NK-92 (cell line): ENCODE data around the gene RASGRP2.

Experiments
- DNase-seq: peaks from one replicate; lab custom pipeline; 2025; ENCODE audit not compliant: unreplicated experiment; lab: John Stamatoyannopoulos, UW

The RASGRP2 gene

GRCh38 chr11:64757549-64758329 lies 13.8 kb upstream of the RASGRP2 start:
- DNase-seq: no peak

GRCh38 chr11:64755681-64756361 lies 11.9 kb upstream of the RASGRP2 start:
- DNase-seq: no peak

- no peak for DNase-seq
Observed at GRCh38 chr11:64754919-64755662, 11.1 kb upstream of the RASGRP2 start.

GRCh38 chr11:64754124-64754918 lies 10.4 kb upstream of the RASGRP2 start:
- no peak for DNase-seq

DNA sequence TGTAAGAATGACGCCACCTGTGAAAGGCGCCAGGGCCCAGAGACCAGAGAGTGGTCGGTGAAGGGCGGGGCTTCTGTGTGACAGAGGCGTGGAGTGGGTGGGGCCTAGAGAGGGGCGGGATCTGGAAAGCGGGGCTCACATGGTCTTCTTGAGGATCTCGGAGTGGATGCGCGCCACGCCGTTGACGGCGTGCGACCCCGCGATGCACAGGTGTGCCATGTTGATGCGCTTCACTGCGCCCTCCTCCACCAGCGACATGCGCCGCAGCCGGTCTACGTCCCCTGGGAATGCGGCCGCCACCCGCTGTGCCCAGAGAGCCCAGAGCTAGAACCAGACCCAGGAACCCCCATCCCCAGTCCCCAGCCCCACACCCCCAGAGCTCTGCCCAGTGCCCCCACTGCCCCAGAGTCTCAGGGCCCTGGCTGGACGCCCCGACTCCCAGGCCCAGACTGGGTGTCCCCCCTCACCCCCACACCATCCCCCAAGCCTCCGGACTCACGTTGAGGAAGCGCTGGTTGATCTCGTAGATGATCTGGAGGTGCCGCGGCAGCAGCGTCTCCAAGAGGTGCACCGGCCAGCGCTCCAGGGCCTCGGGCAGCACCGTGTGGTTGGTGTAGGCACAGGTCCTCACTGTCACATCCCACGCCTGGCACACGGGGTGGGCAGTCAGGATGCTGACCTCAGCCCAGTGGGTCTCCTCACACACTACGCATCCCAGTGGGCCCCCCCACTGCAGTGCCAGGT lies 9.6 kb upstream of the RASGRP2 start:
- DNase-seq: no peak

DNA sequence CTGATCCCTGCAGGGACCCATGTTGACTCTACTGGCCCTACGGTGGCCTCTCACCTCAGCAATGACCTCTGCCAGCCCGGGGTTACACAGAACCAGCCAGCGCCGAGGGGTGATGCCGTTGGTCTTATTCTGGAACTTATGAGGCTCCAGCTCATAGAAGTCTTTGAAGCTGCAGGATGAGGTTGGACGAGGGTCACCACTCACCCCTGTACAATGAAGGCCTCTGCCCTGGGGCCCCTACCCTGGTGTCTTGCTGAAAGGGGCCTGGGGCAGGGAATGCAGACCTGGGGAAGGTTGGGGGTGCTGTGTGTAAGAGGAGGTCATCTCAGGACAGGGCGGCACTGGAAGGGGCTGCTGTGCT lies 9.1 kb upstream of the RASGRP2 start:
- DNase-seq: no peak

DNA sequence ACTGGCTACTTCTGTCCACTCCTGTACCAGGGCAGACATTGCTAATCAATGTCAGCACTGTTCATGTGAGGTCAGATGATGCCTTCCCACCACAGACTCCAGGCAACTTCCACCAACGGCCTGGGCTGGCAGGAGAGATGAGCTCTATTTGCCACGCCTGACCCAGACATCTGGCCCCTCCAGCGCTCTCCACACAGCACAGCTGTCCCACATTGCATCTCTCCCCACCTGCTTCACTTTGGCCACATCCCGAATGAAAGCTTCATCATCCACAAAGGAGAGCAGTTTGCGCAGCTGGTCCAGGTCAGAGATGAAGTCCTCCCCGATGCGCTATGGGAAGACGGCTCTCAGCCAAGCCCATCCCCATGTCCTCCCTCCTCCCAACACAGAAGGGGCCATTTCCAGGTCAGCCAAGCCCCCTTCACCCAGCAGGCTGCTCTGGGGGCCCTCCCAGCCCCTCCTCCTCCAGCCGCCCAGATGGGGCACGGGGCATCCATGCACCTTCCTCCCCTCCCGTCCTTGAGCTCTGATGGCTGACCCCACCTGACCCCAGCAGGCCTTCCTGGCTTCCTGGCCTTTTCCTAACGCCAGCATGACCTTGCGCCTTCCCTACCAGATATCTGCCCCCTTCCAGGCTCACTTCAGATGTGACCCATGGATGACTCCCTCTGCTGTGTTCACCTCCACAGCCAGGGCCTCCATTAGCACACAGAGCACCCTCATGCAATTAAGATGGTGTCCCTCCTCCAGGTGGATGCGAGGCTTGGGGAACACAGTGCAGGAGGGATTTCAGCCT lies 8.4 kb upstream of the RASGRP2 start:
- no peak for DNase-seq

DNA sequence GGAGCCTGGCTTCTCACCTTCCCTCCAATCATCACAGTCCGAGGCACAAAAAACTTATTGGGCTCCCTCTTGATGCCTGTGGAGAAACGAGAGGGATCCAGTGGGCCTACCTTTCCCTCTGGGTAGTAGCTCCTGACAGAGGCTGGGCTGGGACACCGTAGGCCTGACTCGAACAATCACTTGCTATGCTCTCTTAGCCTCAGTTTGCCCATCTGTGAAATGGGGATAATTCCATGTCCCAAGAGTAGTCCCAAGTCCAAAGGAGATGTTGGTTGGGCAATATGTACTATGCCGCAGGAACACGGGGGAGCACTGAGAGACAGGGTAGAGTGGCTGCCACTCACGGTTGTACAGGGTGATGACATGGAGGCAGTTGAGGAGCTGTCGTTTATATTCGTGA lies 7.6 kb upstream of the RASGRP2 start:
- DNase-seq: no peak

GRCh38 chr11:64751136-64751535 lies 7.2 kb upstream of the RASGRP2 start:
- DNase-seq: no peak

- no peak for DNase-seq
Observed at GRCh38 chr11:64750361-64751054, 6.6 kb upstream of the RASGRP2 start.

DNA sequence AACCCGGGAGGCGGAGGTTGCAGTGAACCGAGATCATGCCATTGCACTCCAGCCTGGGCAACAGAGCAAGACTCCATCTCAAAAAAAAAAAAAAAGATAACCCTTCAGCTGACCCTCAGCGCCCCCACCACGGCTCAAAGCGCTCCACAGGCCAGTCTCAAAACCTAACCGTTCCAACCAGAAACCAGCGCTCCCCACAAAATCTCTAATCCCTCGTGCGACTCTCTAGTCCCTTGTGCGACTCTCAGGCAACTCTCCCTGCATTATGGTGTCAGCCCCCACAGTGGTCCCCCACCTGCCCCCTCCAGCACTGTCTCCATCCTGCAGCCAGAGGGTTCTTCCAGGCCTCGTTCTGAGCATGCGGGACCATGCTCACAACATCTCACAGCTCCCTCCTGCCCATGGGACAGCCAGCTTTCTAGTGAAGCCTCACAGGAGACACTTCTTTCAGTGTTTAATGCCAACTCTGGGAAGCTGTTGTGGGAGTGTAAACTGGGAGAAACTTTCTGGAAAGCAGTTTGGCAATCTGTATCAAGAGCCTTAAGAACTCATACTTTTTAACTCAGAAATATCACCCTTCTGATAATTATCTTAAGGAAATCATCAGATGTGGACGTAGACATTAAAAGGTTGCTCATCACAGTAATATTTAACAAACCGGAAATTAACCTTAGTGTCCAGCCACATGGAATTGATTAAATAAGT lies 4.2 kb upstream of the RASGRP2 start:
- no peak for DNase-seq

DNA sequence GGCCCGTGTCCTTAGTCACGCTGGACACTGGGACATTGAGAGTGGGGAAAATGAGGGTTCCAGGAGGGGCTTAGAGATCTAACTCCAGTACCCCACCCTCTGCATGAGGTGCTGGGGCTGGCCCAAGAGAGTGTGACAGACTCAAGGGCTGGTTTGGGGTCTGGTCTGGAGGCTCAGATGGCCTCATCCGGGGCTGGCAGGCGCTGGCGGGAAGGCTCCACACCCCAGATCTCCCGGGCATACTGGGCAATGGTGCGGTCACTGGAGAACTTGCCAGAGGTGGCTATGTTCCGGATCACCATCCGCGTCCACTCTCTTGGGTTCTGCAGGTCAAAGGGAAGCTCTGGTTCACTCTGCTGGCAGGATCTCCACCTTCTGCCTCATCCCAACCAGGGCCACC lies 2.5 kb upstream of the RASGRP2 start:
- DNase-seq: no peak

- no peak for DNase-seq
Observed at GRCh38 chr11:64745521-64746328, 1.8 kb upstream of the RASGRP2 start.

- DNase-seq: no peak
Observed at GRCh38 chr11:64745189-64745520, 1.2 kb upstream of the RASGRP2 start.

DNA sequence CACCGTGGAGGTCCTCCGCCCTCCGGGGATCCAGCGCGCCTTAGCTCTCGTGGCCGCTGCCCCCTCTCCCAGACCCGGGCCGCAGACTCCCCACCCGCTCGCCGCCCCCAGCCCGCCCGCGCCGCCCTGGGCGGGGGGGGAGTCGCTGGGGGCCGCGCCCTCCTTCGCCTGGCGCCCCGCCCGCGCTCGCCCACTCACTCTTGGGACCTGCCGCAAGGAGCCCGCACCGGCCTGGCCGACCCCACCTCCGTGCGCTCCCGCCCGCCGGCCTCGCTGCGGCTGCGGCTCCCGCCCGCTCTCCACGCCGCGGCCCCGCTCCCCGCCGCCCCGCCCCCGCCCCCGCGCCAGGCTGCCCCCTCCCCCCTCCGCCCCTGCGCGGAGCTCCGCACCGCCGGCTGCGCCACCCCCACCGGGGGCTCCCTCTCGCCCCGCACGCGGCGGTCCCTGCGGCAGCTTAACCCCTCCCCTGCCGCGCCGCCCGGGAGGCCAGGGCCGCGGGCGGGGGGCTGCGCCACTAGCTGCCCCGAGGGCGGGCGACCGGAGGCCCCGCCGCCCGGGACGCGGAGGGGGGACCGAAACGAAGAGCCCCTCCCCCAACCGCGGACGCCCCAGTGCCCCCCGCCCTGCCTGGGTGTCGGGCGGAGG lies 724 bp upstream of the RASGRP2 start:
- DNase-seq: no peak

DNA sequence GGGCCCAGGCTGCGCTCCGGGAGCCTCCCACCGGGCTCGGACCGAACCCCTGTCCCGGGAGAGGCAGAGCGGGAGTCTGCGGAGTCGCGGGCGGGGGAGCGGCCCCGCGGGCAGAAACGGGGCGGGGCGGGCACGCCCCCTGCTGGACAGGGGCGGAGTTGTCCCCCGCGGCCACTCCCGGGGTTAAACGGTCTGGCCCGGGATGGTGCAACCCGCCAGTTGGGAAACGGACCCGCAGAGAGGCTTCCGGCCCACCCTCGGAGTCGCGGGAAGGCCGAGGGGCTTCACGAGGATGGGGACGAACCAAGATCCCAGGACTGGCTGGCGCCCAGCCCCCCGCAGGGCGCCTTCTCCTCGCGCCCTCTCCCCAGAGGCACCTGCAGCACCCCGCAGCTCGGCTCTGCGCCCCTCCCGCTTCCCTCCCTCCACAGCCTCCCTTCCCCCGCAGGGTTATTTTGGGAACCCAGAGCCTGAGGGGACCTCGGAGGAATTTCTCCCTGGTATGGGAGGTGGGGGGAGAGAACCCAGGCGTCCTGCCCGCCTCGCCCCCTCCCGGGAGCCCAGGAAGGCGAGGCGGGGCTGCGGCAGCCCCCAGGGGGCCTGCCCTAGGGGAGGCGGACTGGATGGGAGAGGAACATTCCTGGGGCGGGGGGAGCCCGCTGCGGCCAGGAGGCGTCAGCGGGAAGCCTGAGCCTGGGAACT lies 902 bp downstream of the RASGRP2 start:
- DNase-seq: no peak
